HK-2 (cell line): ENCODE data around the gene LSAMP.
"Not testable (repeated sequence)": the region's sequence is repeated elsewhere in the genome, so short reads cannot be mapped to it uniquely, and the experiment has no call there.

Source experiments
- DNase-seq: peaks from one replicate; pipeline ENCODE4 v3.0.0-alpha.2; 2018; ENCODE audit not compliant: unreplicated experiment

LSAMP gene

DNA sequence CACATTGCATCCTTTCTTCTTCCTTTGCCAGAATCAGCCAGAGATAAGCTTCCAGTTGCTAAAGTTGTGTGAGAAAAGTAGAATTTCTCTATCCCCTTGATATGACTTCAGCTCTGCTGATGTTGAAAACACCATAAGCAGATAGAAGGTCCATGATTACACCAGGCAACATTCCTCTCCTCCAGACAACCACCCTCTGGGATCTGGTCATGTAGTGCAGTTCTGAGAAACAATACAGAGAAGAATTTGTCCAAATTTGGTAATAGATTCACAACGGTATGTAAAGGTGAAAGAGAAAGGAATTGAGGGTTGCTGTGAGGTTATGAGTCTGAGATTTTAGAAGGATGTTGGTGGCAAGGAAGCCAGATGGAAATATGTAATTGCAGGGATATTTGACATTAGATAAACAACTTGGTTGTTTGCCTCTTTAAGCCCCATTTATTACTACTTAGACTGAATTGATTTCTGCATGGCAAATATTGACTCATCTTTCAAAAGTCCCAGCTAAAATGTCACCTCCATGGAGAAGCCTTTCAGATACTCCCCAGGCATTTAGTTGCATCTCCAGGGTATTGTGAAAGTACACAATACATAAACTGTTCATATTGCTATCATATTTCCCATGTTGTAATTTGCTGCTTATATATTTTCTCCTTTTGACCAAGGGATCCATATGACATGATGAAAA, 687.1 kb downstream of the LSAMP start:
- DNase-seq = no peak

DNA sequence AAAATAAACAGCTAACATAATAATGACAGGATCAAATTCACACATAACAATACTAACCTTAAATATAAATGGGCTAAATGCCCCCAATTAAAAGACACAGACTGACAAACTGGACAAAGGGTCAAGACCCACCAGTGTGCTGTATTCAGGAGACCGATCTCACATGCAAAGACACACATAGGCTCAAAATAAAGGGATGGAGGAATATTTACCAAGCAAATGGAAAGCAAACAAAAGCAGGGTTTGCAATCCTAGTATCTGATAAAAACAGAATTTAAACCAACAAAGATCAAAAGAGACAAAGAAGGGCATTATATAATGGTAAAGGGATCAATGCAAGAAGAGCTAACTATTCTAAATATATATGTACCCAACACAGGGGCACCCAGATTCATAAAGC, 692.3 kb downstream of the LSAMP start:
- DNase-seq = not testable (repeated sequence)
